GM21526 (cell line): ENCODE results near the gene SCN4B.

Experiments
- ATAC-seq: cut with Tn5 transposase; IDR thresholded peaks from one replicate; pipeline ENCODE4 v1.9.1; 2021; ENCODE audit warnings: moderate library complexity; ENCODE audit not compliant: unreplicated experiment, low FRiP score

Gene SCN4B

DNA sequence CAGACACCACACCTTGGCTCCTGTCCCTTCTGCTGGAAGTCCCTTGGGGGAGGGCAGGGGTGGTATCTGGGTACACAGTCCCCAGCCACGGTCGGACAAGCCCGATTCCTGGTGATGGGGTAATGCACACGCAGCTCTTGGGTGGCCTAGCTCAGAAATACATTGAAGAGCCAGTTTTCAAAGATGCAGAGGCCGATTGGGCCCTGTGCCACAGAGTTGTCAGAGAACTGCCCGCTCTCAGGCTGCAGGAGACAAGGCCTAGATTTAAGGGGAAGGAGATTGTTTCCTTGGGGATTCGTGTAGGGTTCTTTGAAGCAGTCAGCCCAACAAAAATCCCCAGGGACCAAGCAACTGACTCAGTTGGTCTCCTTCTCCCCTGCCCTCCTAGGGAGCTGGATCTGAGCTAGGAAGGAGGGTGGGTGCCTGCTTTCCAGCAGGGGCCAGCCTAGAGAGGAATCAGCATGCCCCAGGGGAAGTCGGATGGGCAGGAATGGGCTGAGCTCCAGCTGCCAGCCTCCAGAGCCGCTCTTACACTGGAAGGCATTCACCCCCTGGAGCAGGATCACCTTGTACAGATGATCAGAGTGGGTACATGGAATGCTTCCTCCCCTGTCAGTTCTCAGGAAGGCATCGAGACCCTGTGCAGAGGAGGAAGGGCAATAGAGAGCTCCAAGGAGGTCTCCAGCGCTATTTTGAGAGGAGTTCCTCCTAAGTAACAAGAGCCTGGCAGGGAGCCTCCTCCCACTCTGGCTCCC lies 3.3 kb upstream of the SCN4B start:
- no peak for ATAC-seq

DNA sequence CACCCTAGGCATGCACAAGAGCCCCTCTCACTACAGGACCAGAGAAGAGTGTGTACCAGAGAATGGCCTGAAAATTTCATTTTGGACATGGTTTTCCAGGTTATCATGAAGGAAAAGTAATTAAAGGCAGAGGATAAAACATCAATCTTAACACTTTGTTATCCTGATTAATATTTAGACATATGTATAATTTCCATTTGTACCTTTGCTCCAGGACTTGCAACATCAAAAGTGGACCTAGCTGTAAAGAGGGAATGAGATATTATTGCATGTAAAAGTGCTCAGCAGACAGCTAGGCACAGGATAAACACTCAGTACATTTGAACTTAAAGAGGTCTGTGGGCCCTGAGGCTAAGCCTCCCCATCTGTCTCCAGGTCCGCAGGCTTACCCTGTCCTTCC lies 2.0 kb upstream of the SCN4B start:
- no peak for ATAC-seq

DNA sequence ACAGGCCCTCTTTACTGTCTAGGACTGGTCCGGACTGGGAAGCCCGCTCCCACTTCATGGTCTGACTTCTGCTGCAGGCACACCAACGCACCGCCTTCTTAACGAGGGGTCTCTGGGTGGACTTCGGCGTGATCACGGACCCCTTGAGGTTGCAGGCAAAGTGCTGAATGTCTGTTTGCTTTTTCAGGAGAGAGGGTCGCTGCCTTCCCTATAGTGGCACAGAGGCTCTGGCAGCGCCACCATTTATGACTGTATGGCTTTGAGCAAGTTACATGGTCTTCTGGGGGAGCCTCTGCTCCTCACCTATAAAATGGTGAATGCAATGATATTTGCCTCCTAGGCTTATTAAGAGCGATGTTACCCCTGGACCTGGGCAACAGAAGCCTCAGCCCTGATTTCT lies 1.4 kb upstream of the SCN4B start:
- no peak for ATAC-seq

DNA sequence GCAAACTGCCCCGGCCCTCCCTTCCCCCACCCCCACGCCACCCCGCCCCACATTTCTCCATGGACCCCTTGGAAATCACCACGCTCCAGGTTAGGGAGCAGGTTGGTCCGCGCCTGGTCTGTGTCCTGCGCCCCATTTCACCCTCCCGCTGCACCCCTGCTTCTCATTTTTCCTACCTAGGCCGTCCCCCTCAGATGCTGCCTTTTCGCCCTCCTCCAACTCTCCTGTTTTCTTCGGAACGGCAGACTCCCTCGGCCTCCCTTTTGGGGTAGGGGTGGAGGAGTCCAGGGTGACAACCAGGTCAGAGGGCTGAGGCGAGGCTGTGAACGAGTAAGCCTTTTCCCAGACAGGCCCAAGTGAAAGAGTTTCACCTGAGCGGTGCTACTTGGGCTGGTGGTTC lies 893 bp upstream of the SCN4B start:
- ATAC-seq, result no peak

DNA sequence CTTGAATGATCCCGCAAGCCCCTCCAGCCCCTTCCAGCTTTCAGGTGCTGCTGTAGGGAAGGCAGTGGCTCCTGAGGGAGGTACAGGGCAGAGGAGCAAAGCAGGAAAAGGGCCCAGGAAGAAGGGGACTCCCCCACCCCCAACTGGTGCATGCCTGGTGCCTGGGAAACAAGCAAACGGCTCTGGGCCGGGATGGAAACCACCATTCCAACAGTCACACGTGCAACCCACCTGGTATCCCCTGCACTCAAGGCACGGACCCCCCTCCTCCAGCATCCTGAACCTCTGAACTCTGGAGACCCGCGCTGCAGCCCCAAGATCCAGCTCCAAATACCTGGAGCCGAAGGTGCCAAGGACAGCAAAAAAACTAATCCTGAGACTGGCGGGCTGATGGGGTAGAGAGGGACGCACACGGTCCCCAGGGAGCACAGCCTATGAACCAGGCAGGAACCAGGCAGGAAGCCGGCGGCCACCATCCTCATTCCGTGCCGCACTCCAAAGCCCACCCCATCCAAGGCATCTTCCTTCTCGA lies 537 bp downstream of the SCN4B start:
- ATAC-seq, result no peak

DNA sequence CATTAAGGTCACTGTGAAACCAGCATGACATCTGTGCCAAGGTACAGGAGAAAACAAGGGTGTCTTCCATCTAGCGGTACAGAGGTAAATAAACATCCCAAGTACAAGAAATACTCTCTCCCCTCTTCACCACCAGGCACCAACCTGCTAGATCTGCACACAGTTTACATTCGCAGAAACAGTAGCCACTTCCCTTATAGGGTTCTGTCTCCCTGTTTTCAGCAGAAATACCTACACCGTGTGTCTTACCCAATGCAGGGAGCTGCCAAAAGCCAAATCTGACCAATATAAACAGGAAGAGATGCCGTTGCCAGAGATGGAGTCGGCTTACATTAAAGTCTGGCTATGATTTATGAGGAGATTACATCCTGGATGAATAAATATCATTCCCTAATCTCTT lies 1.2 kb downstream of the SCN4B start:
- ATAC-seq, result no peak

DNA sequence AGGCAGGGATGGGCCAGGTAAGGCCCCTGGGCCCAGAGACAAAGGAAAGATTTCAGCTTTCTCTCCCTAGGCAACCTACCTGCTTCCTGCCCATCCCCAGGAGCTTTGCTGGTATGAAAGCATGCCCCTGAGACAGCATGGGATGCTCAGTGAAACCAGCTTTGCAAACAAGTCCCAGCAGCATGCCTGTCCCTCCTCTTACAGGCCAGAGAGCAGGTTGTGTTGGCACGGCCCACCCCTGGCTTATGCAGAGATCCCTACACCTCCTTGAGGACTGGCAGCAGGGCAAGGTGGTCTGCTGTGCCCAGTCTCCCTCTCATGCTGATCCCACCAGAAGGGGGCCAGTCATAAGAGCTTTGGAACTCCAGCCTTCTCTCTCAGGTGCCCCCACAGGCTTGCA lies 3.1 kb downstream of the SCN4B start:
- no peak for ATAC-seq

DNA sequence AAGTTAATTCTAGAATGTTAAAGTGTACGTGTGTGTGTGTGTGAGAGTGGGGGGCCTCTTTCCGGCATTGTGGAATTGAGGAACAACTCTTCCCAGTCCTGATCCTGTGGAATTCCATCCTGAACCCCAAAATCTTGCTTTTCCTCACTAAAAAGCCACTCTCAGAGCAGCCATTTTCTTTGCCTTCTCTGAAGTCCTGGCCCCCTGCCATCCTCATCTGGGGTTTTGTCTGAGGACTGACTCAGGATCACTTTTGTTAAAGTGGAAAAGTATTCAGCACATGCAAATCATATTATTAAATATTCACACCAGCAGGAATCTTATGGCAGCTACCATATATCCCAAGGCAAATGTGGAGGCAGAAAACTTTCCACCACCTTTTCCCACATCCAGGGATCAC lies 3.8 kb downstream of the SCN4B start:
- ATAC-seq, result no peak

DNA sequence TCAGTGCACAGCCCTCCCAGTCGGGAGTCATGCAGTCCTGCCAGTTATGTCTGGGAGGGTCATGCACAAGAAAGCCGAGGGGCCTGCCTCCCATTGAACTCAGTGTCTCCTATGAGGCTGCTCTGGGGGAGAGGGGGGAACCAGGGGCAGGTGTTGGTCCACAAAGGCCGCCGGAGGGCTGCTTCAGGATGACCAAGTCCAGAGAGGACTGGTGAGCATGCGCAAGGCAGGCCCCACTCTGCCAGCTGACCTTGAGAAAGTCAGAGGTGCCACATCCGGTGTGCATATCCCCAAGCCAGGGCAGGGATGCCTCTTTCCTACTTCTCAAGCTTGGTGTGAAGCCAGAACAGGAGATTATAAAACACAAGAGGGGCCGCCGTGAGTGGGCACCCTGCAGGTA lies 4.4 kb downstream of the SCN4B start:
- ATAC-seq, result no peak

DNA sequence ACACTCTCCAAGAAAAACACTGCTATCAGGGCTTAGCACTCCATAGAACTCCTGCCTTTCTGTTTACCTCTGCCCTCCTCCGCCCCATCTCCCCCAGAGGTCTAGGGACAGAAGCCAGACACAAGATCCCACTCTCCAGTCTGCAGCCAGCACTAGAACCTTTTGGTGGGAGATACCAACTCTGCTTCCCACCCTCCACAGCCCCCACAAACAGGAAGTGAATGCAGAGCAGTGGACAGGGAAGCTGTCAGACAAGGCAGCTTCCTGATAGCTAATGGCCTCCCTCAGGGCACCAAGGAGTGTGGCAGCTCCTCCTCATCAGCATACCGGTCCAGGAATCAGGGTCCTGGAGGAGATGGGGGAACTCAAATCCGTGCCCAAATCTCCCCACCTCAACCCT lies 5.1 kb downstream of the SCN4B start:
- no peak for ATAC-seq

DNA sequence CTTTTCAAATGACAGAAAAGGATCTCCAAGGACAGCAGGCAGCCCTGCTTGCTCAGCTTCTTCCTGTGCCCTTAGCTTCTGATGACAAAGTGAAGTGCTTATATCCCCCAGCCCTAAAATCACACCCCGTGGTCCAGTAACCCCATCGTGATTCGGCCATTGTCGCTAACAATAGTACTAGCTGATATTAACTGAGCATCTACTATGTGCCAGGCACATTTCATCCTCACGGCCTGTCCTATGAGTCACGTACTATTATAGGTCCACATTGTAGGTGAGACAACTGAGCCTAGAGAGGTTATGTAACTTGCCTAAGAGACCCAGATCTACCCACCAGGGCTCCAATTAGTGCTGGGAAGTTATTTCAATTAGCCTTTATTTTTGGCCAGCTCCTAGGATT lies 6.1 kb downstream of the SCN4B start:
- no peak for ATAC-seq

DNA sequence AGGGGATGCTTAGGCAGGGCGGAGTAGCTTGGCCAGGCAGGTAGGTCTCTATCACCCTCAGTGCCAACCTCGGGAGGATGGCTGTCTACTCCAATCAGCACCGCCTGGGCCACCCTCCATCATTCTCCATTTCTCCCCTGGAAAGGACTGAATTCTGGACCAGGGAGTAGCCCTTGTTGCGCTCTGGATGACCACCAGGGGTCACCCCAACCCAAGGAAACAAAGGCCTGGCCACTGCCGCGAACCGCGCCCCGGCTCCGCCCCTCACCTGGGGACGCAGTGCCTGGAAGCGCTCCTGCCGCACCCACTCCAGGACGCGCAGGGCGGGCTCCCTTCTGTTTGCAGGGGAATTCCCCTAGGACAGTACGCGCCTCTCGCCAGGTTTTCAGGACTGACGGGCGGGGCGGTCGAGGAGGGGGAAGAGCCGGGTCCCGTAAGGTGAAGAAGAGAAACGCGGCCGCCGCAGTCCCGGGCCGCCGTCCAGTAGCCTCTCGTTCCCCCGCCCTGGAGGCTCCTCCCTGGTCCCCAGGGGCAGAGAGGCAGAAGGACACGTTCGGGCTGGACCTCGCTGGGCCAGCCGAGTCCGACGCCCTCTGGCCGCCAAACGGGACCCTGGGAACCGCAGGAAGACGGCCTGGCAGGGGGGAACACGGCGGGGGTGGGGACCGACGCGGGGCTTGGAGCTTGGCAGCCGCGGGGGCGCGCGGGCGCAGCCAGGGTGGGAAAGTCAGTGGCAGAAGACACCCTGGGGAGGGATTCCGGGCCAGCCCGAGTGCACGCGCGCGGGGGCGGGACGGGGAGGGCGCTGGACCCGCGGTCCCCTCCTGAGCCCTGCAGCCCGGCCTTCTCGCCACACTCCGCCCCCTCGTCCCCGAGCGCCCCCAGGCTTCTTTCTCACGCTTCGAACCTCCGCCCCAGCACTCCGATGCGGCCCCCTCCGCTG lies 7.1 kb downstream of the SCN4B start:
- ATAC-seq, result no peak

DNA sequence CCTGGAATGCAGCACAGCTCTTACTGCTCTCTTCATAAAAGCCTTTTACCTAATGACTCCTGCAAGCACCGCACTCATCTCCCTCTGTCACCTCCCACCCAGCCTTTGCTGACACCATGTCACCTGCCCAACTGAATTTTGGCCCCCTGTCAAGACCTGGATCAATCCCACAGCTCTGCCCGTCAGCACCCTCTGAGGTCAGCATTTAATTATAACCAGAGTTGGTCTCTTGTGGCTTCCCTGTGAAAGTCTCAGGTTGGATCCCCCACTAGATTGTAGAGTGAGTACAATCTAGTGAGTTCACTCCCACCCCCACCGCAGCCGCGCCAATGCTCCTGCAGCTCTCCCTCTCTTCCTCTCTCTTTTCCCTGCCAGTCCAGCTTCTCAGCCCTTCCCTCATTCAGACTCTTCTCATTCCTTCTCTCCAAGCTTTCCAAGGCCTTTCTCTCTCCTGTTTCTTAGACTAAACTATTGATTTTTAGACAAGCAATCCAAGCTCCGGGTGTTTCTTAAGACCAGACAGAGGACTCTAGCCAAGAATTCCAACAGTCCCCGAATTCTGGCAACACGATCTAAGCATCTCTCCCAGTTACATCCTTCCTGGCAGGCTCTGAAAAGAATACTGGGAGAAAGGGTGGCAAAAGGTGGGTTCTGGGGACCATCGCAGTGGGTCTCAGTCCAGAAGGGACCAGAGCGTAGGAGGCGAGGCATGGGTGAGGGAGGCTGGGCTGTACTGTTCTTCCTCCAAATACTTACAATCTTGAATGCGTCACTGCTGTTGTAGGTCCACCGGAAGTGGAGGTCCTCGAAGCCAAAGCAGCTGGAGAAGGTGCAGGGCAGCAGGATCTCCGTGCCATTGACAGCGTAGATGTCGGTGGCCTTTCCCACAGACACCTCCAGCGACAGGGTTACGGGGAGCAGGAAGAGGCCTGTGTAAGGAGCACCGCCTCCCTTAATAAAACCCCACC lies 8.0 kb downstream of the SCN4B start:
- no peak for ATAC-seq

DNA sequence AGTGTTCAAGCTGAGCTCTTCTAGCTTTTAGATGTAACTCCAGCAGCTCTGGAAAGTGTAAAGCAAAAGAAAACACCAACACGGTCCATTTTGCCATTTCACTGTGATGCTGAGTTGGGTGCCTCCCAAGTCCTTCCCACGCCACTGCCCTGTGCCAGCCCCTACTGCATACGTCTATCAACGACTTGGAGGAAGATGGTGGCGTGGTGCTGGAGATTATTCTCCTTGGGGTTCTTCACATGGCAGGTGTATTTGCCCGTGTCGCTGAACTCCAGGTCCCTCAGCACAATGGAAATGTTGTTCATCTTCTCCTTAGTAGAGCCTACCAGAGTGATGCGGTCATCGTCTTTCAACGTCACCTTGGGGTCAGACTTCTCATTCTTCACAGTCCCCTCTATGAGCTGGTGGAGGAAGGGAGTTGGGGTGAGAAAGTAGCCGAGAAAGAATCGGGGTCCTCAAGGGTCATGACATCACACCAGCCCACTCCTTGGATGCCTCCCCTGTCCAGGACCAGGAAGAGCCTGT lies 8.9 kb downstream of the SCN4B start:
- ATAC-seq, result no peak

DNA sequence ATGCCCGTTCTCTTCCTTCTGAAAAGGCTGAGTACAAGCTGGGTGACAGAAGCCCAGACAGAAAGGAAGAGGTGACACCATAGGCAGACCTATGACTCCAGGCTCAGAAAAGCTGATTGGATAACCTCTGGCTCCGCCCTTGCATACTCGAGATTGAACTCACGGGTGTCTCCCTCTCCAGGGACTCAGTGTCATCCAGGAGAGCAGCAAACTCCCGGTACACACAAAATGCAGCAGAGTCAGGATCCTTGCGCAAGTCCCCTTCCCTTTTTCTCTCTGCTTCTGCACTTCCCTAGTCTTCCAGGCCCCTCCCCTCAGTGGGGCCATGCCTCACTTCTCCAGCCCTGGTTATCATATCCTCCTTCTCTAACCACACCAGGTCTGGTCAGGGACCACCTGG lies 9.8 kb downstream of the SCN4B start:
- ATAC-seq, result no peak

DNA sequence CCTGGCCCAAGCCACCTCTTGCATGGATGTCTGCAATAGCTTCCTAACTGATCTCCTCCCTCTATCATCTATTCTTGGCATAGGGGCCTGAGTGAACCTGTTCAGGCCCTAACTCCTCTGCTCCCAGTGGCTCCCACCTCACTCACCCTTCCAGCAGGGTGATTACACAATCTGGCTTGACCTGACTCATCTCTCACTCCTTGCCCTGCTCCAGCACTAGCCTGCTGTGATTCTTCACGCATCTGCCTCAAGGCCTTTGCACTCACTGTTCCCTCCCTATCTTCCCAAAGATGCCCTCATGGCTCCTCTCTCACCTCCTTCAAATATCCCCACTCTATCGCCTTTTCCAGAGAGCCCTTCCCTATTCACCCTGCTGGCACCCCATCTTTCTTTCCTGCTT lies 10.5 kb downstream of the SCN4B start:
- no peak for ATAC-seq

DNA sequence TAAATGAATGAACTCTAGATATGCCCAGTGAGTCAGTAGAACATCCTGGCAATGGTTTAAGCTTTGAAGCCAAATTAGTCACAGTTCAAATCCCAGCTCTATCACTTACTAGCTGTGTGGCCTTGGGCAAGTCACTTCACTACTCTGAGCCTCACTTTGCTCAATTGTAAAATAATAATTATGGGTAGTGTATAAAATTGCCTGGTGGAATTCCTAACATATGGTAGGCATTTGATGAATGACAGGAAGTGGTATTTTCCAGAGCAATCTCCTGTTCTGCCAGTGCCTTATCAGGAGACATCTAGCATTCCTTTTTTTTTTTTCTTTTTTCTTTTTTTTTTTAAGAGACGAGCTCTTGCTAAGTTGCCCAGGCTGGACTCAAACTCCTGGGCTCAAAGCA lies 13.0 kb downstream of the SCN4B start:
- ATAC-seq, result no peak

DNA sequence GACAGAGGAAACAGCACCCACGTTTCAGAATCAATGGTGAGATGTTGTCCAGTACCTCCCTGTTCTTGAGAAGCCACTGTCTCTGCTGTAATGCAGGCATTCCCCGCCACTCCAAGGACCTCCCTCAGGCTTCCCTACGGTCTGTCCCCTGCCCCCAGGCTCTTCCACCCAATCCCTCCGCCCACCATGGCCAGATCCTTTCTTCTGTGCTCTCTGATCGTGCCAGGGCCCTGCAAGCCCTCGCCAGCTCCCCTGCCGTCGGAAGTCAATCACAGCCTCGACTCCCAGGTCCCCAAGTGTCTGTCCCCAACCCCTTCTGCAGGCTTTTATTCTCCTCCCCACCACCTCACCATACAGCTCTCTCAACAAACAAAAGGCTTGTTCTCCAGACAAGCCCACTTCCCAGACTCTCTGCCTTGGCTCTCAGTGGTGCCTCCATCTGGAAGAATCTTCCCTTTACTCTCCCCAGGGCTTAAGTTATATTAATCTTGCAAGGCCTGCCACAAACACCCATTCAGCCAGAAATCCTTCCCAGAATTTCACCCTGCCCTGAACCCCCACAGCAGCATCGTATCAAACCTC lies 13.7 kb downstream of the SCN4B start:
- no peak for ATAC-seq

DNA sequence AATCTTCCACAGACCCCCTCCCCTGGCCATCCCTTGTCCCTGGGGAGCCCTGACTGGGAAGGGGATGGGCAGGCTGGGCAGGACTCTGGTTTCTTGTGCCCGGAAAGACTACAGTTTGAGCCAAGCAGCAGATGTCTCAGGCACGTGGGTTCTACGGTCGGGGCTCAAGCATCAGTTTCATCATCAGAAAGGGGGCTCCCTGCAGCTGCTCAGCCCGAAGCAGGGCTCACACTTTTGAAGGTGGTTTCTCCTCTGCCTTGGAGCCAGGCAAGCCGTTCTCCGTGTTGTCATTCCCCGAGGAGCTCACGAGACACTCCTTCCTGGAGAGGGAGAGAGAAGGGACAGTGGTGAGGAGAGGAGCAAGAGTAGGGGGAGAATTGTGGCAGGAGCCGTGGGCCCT lies 15.8 kb downstream of the SCN4B start:
- ATAC-seq, result no peak

DNA sequence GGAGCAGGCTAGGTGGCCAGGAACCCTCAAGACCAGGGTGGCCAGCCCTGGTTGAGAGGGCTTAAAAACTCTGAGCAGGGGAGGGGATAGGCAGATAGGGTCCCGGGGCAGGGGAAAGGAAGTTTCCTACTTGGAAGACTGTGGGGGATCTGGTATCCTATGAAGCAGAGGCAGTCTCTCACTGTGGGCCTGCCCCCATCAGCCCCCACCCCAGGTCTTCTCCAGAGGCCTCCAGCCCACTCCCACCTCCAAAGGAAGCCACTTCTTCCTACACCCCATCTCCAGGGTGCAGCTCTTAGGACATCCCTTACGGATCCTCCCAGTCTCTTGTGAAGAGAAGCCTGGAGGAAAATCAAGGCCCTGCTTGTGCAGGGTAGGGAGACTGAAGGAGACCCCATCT lies 16.3 kb downstream of the SCN4B start:
- ATAC-seq, result no peak
